Activated naive CD8-positive, alpha-beta T cell treated with anti-CD3 and anti-CD28 coated beads for 36 hours (primary cell): ENCODE results near the gene SRSF12. TPM values are rescaled to one million over a fixed set of nuclear protein-coding genes. Genes with fewer than 3 reads are reported as not detected.
A peak's percentile ranks its signal among the peaks of the same experiment; 100 is the strongest.
"Not testable (repeated sequence)": the region's sequence is repeated elsewhere in the genome, so short reads cannot be mapped to it uniquely, and the experiment has no call there.

Source experiments
- DNase-seq: peaks from one replicate; pipeline ENCODE4 v3.0.0; 2021
- H3K27ac Mint-ChIP-seq: one replicate; pipeline ENCODE4 v1.8.0; 2022; ENCODE audit warnings: mild to moderate bottlenecking, moderate library complexity, mixed read lengths
- H3K27me3 Mint-ChIP-seq: one replicate; pipeline ENCODE4 v1.8.0; 2022; ENCODE audit warnings: mild to moderate bottlenecking, mixed read lengths
- H3K36me3 Mint-ChIP-seq: one replicate; pipeline ENCODE4 v1.8.0; 2021; ENCODE audit warnings: mild to moderate bottlenecking, mixed read lengths
- H3K4me1 Mint-ChIP-seq: one replicate; pipeline ENCODE4 v1.8.0; 2021; ENCODE audit warnings: mixed read lengths
- H3K4me3 Mint-ChIP-seq: one replicate; pipeline ENCODE4 v1.8.0; 2022; ENCODE audit warnings: mild to moderate bottlenecking, moderate library complexity, mixed read lengths
- H3K9me3 Mint-ChIP-seq: one replicate; pipeline ENCODE4 v1.8.0; 2022; ENCODE audit warnings: mixed read lengths
- total RNA-seq, 2 experiments: library from RNA; stranded (reverse); gene quantifications; one replicate each; pipeline ENCODE4 v1.2.3, GENCODE V29; 2021

The SRSF12 gene
- total RNA-seq, 2 experiments from 2014 or later: 0.74 to 0.78 TPM

DNA sequence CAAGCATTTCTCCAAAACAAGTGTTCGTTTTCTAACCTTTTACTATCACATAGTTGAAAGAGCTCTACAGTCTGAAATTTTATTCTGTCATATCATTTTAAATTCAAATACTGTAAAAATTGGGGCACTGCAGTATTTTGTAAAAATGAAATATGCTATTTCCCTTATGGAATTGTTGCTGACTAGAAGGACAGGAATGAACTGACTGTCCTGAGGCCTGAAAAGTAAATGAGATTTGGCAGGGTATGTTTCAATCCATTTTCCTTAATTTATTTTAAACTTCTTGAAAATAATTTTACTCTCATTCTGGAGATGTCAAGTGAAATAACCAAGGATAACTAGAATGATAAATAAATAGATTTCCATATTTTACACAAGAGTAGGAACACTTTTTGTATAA, 49.2 kb downstream of the SRSF12 start:
- Mint-ChIP-seq H3K9me3 (no peaks in the 10 kb centered on the region), H3K4me3 (no peak overlapping the region), H3K36me3 (no peaks in the 10 kb centered on the region), H3K4me1 (peaks cover 3% of the 10 kb centered on the region), H3K27ac (no peak overlapping the region), H3K27me3 (peaks cover 4% of the 10 kb centered on the region)
- DNase-seq: no peak

GRCh38 chr6:89067796-89068195, 50.1 kb downstream of the SRSF12 start:
- DNase-seq: no peak
- Mint-ChIP-seq H3K4me1 (no peaks in the 10 kb centered on the region), H3K36me3 (no peaks in the 10 kb centered on the region), H3K9me3 (no peaks in the 10 kb centered on the region), H3K27me3 (peaks cover 4% of the 10 kb centered on the region), H3K4me3 (no peak overlapping the region), H3K27ac (no peak overlapping the region)

- Mint-ChIP-seq H3K27ac (no peak overlapping the region), H3K36me3 (no peaks in the 10 kb centered on the region), H3K27me3 (peaks cover 4% of the 10 kb centered on the region), H3K9me3 (no peaks in the 10 kb centered on the region), H3K4me1 (no peaks in the 10 kb centered on the region), H3K4me3 (no peak overlapping the region)
- no peak for DNase-seq
Measured at GRCh38 chr6:89066940-89067646, 50.8 kb downstream of the SRSF12 start.

DNA sequence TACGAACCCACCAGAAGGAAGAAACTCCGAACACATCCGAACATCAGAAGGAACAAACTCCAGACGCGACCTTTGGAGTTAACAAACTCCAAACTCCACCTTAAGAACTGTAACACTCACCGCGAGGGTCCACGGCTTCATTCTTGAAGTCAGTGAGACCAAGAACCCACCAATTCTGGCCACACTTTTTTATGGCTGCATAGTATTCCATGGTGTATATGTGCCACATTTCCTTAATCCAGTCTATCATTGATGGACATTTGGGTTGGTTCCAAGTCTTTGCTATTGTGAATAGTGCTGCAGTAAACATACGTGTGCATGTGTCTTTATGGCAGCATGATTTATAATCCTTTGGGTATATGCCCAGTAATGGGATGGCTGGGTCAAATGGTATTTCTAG, 51.8 kb downstream of the SRSF12 start:
- not testable (repeated sequence) for DNase-seq, H3K9me3 Mint-ChIP-seq, H3K36me3 Mint-ChIP-seq, H3K4me3 Mint-ChIP-seq, H3K4me1 Mint-ChIP-seq, H3K27me3 Mint-ChIP-seq, H3K27ac Mint-ChIP-seq

DNA sequence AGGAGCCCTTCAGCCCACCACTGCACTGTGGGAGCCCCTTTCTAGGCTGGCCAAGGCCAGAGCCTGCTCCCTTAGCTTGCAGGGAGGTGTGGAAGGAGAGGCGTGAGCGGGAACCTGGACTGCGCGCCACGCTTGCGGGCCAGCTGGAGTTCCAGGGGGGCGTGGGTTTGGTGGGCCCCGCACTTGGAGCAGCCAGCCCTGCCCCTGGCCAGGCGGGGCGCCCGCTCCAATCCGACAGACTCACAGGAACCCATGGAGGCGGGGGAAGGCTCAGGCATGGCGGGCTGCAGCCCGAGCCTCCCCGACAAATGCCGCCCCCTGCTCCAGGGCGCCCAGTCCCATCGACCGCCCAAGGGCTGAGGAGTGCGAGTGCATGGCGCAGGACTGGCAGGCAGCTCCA, 52.9 kb downstream of the SRSF12 start:
- not testable (repeated sequence) for H3K9me3 Mint-ChIP-seq, H3K27me3 Mint-ChIP-seq, H3K4me3 Mint-ChIP-seq, H3K27ac Mint-ChIP-seq, H3K36me3 Mint-ChIP-seq, H3K4me1 Mint-ChIP-seq, DNase-seq

GRCh38 chr6:89063881-89064280, 54.0 kb downstream of the SRSF12 start:
- no peaks in the 10 kb centered on the region for H3K4me1 Mint-ChIP-seq
- no peak for DNase-seq
- no peaks in the 10 kb centered on the region for H3K36me3 Mint-ChIP-seq

DNA sequence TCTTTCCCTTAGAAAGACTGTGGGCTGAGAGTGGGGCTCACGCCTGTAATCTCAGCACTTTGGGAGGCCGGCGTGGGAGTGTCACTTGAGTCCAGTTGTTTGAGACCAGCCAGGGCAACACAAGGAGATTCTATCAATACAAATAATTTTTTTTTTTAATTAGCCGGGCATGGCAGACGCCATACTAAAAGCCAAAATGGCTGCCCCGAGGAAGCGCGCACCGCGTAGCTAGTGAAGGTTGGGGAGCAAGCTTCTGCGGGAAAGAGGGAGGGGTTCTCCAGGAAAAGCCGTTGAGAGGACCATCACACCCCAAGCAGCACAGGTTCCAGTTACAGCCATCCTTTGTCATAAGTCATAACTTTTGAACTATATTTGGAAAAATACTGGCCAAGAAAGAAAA, 58.6 kb downstream of the SRSF12 start:
- DNase-seq: no peak
- Mint-ChIP-seq H3K27me3 (no peaks in the 10 kb centered on the region), H3K4me3 (no peak overlapping the region), H3K9me3 (no peaks in the 10 kb centered on the region), H3K4me1 (no peaks in the 10 kb centered on the region), H3K36me3 (no peaks in the 10 kb centered on the region), H3K27ac (no peak overlapping the region)

More at GRCh38 chr6:89063881-89064280, 54.0 kb downstream of the SRSF12 start:
- Mint-ChIP-seq H3K27me3 (no peaks in the 10 kb centered on the region), H3K9me3 (no peaks in the 10 kb centered on the region), H3K4me3 (no peak overlapping the region), H3K27ac (no peak overlapping the region)

DNA sequence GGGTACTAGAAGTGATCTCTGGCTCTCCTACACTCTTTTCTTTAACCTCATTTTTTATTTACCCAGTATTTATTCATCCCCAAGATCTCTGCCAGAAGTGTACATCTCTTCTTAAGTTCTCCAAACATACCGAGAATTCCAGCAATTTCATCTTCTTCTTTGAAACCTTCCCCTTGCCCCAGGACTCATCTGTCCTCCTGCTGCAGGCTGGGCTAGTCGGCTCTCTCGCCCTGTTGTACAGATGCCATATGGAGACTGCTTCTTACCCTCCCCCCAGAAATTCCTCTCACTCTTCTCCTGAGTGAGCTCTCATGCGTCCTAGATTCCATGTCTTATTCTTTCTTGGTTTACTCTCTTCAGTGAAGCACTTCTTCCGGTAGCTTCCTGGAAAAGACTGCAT, 59.2 kb downstream of the SRSF12 start:
- no peaks in the 10 kb centered on the region for H3K9me3 Mint-ChIP-seq
- H3K27ac Mint-ChIP-seq: no peak overlapping the region
- no peaks in the 10 kb centered on the region for H3K36me3 Mint-ChIP-seq
- no peak for DNase-seq
- H3K4me1 Mint-ChIP-seq: no peaks in the 10 kb centered on the region
- H3K27me3 Mint-ChIP-seq: no peaks in the 10 kb centered on the region
- no peak overlapping the region for H3K4me3 Mint-ChIP-seq

- no peaks in the 10 kb centered on the region for H3K36me3 Mint-ChIP-seq
- no peaks in the 10 kb centered on the region for H3K4me1 Mint-ChIP-seq
- no peak overlapping the region for H3K4me3 Mint-ChIP-seq
- no peaks in the 10 kb centered on the region for H3K9me3 Mint-ChIP-seq
- H3K27ac Mint-ChIP-seq: no peak overlapping the region
- DNase-seq: no peak
- H3K27me3 Mint-ChIP-seq: no peaks in the 10 kb centered on the region
Measured at GRCh38 chr6:89057759-89058158, 60.1 kb downstream of the SRSF12 start.

DNA sequence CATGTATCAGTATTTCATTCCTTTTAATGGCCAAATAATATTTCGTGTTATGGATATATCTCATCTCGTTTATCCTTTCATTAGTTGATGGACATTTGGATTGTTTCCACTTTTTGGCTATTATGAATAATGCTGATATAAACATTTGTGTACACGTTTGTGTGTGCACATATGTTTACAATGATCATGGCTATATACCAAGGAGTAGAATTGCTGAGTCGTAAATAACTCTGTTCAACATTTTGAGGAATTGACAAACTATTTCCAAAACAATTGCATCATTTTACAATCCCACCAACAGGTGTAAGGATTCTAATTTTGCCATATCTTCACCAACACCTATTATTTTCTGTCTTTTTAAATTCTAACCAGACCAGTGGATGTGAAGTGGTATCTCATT, 63.7 kb downstream of the SRSF12 start:
- no peak overlapping the region for H3K4me3 Mint-ChIP-seq

DNA sequence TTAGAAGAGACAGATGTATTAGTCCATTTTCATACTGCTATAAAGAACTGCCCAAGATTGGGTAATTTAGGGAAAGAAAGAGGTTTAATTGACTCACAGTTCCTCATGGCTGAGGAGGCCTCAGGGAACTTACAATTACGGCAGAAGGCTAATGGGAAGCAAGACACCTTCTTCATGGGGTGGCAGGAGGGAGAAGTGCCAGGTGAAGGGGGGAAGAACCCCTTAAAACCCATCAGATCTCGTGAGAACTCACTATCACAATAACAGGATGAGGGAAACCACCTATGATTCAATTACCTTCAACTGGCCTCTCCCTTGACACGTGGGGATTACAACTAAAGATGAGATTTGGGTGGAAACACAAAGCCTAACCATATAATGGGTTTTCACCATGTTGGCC, 66.2 kb downstream of the SRSF12 start:
- Mint-ChIP-seq H3K4me3 (no peak overlapping the region), H3K9me3 (no peaks in the 10 kb centered on the region), H3K27ac (peak overlapping the region; percentile 22), H3K36me3 (peaks cover 2% of the 10 kb centered on the region), H3K27me3 (no peaks in the 10 kb centered on the region), H3K4me1 (peaks cover 15% of the 10 kb centered on the region)
- DNase-seq: no peak

More for the DNA sequence above, 63.7 kb downstream of the SRSF12 start:
- H3K27me3 Mint-ChIP-seq: no peaks in the 10 kb centered on the region
- no peak overlapping the region for H3K27ac Mint-ChIP-seq
- peaks cover 2% of the 10 kb centered on the region for H3K36me3 Mint-ChIP-seq
- no peak for DNase-seq
- no peaks in the 10 kb centered on the region for H3K9me3 Mint-ChIP-seq
- peaks cover 15% of the 10 kb centered on the region for H3K4me1 Mint-ChIP-seq

GRCh38 chr6:89050697-89051096, 67.2 kb downstream of the SRSF12 start:
- Mint-ChIP-seq H3K4me3 (no peak overlapping the region), H3K36me3 (peaks cover 2% of the 10 kb centered on the region), H3K9me3 (no peaks in the 10 kb centered on the region), H3K27ac (no peak overlapping the region), H3K27me3 (no peaks in the 10 kb centered on the region), H3K4me1 (peaks cover 15% of the 10 kb centered on the region)
- DNase-seq: no peak

GRCh38 chr6:89050155-89050554, 67.7 kb downstream of the SRSF12 start:
- Mint-ChIP-seq H3K4me3 (no peak overlapping the region), H3K27me3 (no peaks in the 10 kb centered on the region), H3K27ac (no peak overlapping the region), H3K9me3 (no peaks in the 10 kb centered on the region), H3K36me3 (peaks cover 2% of the 10 kb centered on the region), H3K4me1 (peaks cover 15% of the 10 kb centered on the region)
- no peak for DNase-seq

DNA sequence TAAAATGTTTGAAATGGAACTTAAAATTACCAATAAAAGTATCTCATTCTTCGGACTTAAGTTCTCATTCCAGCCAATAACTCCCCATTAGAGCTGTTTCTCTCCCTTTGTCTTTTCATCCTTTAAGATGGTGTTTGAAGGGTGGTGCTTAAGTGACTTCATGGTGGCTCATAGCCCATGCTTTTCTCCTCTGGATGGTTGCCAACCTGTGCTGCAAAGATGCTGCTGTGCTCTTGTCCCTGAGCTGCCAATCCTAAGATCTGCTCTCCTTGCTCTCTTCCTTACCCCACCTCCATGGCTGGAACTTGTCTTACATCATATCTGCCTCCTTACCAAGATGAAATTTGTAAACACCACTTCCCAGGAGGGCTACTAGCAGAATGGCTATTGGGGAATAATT, 68.9 kb downstream of the SRSF12 start:
- Mint-ChIP-seq H3K9me3 (no peaks in the 10 kb centered on the region), H3K27me3 (no peaks in the 10 kb centered on the region), H3K4me3 (no peak overlapping the region), H3K27ac (no peak overlapping the region), H3K4me1 (peaks cover 15% of the 10 kb centered on the region), H3K36me3 (peaks cover 2% of the 10 kb centered on the region)
- no peak for DNase-seq

- DNase-seq: no peak
- Mint-ChIP-seq H3K4me1 (peaks cover 15% of the 10 kb centered on the region), H3K4me3 (no peak overlapping the region), H3K36me3 (peaks cover 2% of the 10 kb centered on the region), H3K27ac (no peak overlapping the region), H3K9me3 (no peaks in the 10 kb centered on the region), H3K27me3 (no peaks in the 10 kb centered on the region)
Measured at GRCh38 chr6:89048288-89048923, 69.5 kb downstream of the SRSF12 start.

DNA sequence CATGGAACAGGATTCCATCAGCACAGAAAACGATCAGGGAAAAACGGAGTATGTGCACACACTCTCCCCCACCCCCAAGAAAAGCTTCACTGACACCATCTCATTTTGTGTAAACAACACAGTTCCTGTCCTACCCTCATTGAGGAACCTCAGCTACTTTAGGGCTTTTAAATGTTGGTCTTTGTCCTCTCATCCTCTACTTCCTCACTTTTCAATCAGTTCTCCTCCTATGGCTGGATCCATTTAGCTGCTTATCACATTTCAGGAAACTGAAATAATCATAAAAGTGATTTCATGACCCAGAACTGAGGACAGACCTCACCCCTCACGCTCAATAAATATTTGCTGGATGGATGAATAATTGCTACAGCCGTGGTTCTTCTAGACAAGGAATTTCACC, 70.4 kb downstream of the SRSF12 start:
- Mint-ChIP-seq H3K36me3 (peaks cover 2% of the 10 kb centered on the region), H3K27ac (no peak overlapping the region), H3K4me1 (peaks cover 18% of the 10 kb centered on the region), H3K9me3 (no peaks in the 10 kb centered on the region), H3K4me3 (no peak overlapping the region), H3K27me3 (no peaks in the 10 kb centered on the region)
- DNase-seq: no peak
